ENCODE data around the gene TMED1. TPM values are rescaled to one million over a fixed set of nuclear protein-coding genes. Genes with fewer than 3 reads are reported as not detected.

TMED1 gene
- total RNA-seq, 1 experiment from 2014 or later, result 30.3 TPM

DNA sequence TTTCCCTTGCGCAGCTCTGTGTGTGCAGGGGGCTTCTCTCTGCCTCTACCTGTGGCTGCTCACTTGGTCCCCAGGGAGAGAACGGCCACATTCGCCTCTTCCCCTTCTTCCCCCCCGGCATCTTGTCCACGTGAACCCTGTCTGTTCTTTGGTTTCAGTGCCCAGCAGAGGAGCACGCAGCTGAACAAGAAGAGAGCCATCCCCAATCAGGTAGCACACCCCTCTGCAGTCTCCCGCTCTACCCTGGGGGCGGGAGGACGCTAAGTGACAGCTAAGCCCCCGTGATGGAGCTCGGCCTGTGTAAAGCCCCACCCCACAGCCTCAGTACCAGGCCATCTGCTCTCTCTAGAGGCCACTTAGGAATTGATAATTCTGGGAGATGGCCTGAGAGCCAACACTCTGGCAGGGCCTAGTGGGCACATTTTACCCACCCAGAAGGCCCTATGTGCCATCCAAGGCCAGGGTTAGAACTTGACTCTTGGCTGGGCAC, 30.2 kb downstream of the TMED1 start:
- Histone ChIP-seq H3K36me3 (ENCODE audit: control insufficient read depth, insufficient read depth, low read length) (no peaks in the 10 kb centered on the region), H3K27ac (ENCODE audit: low read length) (no peak overlapping the region), H3K4me1 (ENCODE audit: control insufficient read depth, insufficient read depth, low read length) (no peaks in the 10 kb centered on the region), H3K4me3 (ENCODE audit: low read depth in 2 of 2, low read length in 2 of 2) (no peak overlapping the region), H3K27me3 (ENCODE audit: control insufficient read depth, insufficient read depth, low read length) (no peaks in the 10 kb centered on the region), H3K9me3 (ENCODE audit: control insufficient read depth, insufficient read depth, low read depth, low read length) (no peaks in the 10 kb centered on the region)
- ChIA-PET CTCF (no interaction called here), POLR2A (no interaction called here)
- no TSS peak for BruUV-seq (replicated peaks)
- in situ Hi-C loops (cut with HindIII; ENCODE audit: low pct_unique_long_range_greater_than_20kb, low sequenced_read_pairs) (no loop called here), intact Hi-C loops (cut with micrococcal nuclease; ENCODE audit: unreplicated experiment) (no loop called here)
- TF ChIP-seq TCF7L2 (IDR thresholded peaks at IDR 0.05; ENCODE audit: low read depth, low read length) (no peak), POLR2AphosphoS5 (IDR thresholded peaks at IDR 0.05; ENCODE audit: low read depth, low read length) (no peak), SIN3A (IDR thresholded peaks at IDR 0.05; ENCODE audit: borderline replicate concordance, insufficient read depth, low read depth, low read length) (no peak)
- TF ChIP-seq, protein P1, sequence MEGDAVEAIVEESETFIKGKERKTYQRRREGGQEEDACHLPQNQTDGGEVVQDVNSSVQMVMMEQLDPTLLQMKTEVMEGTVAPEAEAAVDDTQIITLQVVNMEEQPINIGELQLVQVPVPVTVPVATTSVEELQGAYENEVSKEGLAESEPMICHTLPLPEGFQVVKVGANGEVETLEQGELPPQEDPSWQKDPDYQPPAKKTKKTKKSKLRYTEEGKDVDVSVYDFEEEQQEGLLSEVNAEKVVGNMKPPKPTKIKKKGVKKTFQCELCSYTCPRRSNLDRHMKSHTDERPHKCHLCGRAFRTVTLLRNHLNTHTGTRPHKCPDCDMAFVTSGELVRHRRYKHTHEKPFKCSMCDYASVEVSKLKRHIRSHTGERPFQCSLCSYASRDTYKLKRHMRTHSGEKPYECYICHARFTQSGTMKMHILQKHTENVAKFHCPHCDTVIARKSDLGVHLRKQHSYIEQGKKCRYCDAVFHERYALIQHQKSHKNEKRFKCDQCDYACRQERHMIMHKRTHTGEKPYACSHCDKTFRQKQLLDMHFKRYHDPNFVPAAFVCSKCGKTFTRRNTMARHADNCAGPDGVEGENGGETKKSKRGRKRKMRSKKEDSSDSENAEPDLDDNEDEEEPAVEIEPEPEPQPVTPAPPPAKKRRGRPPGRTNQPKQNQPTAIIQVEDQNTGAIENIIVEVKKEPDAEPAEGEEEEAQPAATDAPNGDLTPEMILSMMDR (IDR thresholded peaks at IDR 0.05), result no peak
- TF ChIP-seq, protein P2, sequence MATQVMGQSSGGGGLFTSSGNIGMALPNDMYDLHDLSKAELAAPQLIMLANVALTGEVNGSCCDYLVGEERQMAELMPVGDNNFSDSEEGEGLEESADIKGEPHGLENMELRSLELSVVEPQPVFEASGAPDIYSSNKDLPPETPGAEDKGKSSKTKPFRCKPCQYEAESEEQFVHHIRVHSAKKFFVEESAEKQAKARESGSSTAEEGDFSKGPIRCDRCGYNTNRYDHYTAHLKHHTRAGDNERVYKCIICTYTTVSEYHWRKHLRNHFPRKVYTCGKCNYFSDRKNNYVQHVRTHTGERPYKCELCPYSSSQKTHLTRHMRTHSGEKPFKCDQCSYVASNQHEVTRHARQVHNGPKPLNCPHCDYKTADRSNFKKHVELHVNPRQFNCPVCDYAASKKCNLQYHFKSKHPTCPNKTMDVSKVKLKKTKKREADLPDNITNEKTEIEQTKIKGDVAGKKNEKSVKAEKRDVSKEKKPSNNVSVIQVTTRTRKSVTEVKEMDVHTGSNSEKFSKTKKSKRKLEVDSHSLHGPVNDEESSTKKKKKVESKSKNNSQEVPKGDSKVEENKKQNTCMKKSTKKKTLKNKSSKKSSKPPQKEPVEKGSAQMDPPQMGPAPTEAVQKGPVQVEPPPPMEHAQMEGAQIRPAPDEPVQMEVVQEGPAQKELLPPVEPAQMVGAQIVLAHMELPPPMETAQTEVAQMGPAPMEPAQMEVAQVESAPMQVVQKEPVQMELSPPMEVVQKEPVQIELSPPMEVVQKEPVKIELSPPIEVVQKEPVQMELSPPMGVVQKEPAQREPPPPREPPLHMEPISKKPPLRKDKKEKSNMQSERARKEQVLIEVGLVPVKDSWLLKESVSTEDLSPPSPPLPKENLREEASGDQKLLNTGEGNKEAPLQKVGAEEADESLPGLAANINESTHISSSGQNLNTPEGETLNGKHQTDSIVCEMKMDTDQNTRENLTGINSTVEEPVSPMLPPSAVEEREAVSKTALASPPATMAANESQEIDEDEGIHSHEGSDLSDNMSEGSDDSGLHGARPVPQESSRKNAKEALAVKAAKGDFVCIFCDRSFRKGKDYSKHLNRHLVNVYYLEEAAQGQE (IDR thresholded peaks at IDR 0.05; ENCODE audit: insufficient read depth in 1 of 2, low read depth in 2 of 2, low read length in 1 of 2), result no peak
- ATAC-seq (no peak), DNase-seq (ENCODE audit: low read depth, low spot score) (no peak)

DNA sequence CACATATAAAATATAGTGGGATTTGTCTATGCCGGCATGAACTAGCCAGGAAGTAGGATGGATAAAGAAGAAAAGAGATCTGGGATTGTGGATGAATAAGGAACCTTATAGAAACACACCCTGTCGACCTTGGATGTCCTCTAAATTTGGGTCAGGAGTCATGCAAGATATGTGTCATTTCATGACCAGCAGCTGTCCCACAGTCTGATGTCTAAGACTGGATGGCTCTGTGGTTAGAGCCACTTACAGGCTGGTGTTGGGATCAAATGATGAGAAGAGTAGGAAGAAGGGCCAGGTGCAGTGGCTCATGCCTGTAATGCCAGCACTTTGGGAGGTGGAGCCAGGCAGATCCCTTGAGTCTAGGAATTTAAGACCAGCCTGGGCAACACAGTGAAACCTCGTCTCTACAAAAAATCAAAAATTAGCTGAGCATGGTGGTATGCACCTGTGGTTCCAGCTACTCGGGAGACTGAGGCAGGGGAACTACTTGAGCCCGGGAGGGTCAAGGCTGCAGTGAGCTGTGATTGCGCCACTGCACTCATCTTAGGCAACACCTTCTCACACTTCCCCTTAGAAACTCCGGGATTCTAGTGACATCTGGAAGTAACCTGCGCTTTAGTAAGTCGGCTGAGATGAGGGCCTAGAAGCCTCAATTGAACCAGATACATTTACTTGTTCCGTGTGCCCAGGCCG, 30.8 kb downstream of the TMED1 start:
- H3K27me3 ChIP-seq (ENCODE audit: control insufficient read depth, insufficient read depth, low read length), result no peaks in the 10 kb centered on the region
- BruUV-seq (replicated peaks), result TSS peak; percentile 61
- ATAC-seq (no peak), DNase-seq (ENCODE audit: low read depth, low spot score) (no peak)
- intact Hi-C loops (cut with micrococcal nuclease; ENCODE audit: unreplicated experiment), result no loop called here
- no peak overlapping the region for H3K27ac ChIP-seq (ENCODE audit: low read length)
- in situ Hi-C loops (cut with HindIII; ENCODE audit: low pct_unique_long_range_greater_than_20kb, low sequenced_read_pairs), result no loop called here
- ChIA-PET POLR2A (no interaction called here), CTCF (no interaction called here)
- no peaks in the 10 kb centered on the region for H3K9me3 ChIP-seq (ENCODE audit: control insufficient read depth, insufficient read depth, low read depth, low read length)
- no peak for TF ChIP-seq POLR2AphosphoS5 (IDR thresholded peaks at IDR 0.05; ENCODE audit: low read depth, low read length)
- TF ChIP-seq, protein P2 (IDR thresholded peaks at IDR 0.05; ENCODE audit: insufficient read depth in 1 of 2, low read depth in 2 of 2, low read length in 1 of 2), result no peak
- TF ChIP-seq, protein P1 (IDR thresholded peaks at IDR 0.05), result no peak
- no peak for TF ChIP-seq SIN3A (IDR thresholded peaks at IDR 0.05; ENCODE audit: borderline replicate concordance, insufficient read depth, low read depth, low read length)
- TF ChIP-seq TCF7L2 (IDR thresholded peaks at IDR 0.05; ENCODE audit: low read depth, low read length), result no peak
- no peak overlapping the region for H3K4me3 ChIP-seq (ENCODE audit: low read depth in 2 of 2, low read length in 2 of 2)
- no peaks in the 10 kb centered on the region for H3K4me1 ChIP-seq (ENCODE audit: control insufficient read depth, insufficient read depth, low read length)
- no peaks in the 10 kb centered on the region for H3K36me3 ChIP-seq (ENCODE audit: control insufficient read depth, insufficient read depth, low read length)
